GM12875 (cell line): ENCODE data around the gene WFDC9.
"Not testable (repeated sequence)": the region's sequence is repeated elsewhere in the genome, so short reads cannot be mapped to it uniquely, and the experiment has no call there.

Experiments
- H3K4me3 ChIP-seq: one replicate; pipeline ENCODE4 v1.5.1; 2011; ENCODE audit warnings: low read depth, low read length, control low read depth
- TF ChIP-seq, protein P1 (sequence below): IDR thresholded peaks from 2 replicates; pipeline ENCODE4 v1.5.1; 2011; ENCODE audit warnings: low read depth, mild to moderate bottlenecking, control low read depth, inconsistent platforms, low read length, moderate library complexity, borderline replicate concordance; ENCODE audit not compliant: insufficient read depth

Gene WFDC9

DNA sequence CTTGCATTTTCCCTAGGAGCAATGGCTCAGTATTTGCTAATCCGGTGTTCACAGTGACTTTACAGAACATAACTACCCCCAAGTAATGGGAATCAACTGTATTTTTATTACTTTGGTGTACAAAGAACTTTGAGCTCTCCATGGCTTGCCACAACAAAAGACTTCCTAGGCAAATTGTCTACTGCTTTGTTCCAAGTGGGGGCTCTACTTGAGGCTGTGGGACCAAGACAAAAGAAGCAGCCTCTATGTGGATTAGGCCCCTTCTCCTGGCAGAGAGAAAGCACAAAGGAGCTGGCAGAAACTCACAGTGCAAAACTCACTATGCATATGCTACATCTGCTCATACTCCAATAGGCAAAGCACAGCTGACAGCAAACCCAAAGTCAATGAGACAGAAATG, 52.9 kb downstream of the WFDC9 start:
- H3K4me3 ChIP-seq = no peak overlapping the region
- TF ChIP-seq, protein P1, sequence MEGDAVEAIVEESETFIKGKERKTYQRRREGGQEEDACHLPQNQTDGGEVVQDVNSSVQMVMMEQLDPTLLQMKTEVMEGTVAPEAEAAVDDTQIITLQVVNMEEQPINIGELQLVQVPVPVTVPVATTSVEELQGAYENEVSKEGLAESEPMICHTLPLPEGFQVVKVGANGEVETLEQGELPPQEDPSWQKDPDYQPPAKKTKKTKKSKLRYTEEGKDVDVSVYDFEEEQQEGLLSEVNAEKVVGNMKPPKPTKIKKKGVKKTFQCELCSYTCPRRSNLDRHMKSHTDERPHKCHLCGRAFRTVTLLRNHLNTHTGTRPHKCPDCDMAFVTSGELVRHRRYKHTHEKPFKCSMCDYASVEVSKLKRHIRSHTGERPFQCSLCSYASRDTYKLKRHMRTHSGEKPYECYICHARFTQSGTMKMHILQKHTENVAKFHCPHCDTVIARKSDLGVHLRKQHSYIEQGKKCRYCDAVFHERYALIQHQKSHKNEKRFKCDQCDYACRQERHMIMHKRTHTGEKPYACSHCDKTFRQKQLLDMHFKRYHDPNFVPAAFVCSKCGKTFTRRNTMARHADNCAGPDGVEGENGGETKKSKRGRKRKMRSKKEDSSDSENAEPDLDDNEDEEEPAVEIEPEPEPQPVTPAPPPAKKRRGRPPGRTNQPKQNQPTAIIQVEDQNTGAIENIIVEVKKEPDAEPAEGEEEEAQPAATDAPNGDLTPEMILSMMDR = no peak

DNA sequence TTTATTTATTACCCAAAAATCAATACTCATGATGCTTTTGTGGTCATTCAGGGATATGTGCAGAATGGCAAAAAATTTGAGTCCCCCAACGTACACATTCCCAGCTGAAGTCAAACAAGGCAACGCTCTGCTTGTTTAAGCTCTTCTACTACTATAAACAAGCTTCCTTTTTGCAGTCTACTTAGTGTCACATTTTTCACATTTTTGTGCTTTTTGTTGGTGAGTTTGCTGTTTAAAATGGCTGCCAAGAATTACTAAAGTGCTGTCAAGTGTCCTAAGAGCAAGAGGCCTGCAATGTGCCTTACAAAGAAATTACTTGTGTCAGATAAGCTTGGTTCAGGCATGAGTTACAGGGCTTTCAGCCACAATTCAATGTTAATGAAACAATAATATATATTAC, 54.1 kb downstream of the WFDC9 start:
- H3K4me3 ChIP-seq = no peak overlapping the region
- TF ChIP-seq, protein P1 = no peak

DNA sequence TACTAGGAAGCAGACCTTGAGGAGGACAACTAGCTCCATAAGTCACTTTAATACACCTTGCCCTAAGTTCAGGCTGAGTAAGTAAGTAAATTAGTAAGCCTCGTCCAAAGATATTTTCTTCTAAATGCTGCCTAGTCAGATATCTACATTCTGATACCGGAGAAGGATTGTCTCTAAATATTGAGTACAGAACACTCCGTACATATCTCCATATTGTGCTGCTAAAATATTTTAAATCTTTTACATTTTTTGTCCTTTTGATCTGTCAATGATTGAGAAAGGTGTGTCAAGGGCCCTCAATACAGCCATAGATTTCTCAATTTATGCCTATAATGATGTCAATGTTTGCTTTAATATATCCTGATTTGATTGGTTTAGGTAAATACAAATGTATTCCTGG, 55.2 kb downstream of the WFDC9 start:
- TF ChIP-seq, protein P1 = no peak
- no peak overlapping the region for H3K4me3 ChIP-seq

DNA sequence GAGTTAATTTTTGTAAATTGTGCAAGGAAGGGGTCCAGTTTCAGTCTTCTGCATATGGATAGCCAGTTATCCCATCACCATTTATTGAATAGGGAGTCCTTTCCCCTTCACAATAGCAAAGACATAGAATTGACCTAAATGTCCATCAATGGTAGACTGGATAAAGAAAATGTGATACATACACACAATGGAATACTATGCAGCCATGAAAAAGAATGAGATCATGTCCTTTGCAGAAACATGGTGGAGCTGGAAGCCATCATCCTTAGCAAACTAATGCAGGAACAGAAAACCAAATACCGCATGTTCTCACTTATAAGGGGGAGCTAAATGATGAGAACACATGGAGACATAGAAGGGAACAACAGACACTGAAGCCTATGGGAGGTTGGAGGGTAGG, 61.4 kb downstream of the WFDC9 start:
- not testable (repeated sequence) for H3K4me3 ChIP-seq

DNA sequence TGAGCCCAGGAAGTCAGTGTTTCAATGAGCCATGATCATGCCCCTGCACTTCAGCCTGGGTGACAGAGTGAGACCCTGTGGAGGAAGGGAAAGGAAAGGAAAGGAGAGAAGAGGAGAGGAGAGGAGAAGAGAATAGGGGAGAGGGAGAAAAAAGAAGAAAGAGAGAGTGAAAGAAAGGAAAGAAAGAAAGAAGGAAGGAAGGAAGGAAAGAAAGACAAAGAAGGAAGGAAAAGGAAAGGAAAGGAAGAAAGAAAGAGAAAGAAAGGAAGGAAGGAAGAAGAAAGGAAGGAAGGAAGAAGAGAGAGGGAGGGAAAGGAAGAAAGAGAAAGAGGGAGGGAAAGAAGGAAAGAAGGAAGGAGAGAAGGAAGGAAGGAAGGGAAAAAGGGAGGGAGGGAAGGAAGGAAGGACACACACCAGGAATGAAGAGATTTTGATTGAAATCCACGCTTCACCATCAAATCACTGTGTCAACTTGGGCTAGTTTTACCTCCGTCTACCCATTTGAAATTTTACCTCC, 66.3 kb downstream of the WFDC9 start:
- no peak overlapping the region for H3K4me3 ChIP-seq
- TF ChIP-seq, protein P1 = no peak
